Erythroblast (primary cell): ENCODE results near the gene CACNA1S.
A peak's percentile ranks its signal among the peaks of the same experiment; 100 is the strongest.

Experiments used
- DNase-seq, 2 experiments: peaks; one replicate each; lab custom pipeline; 2025; lab: John Stamatoyannopoulos, UW
- GATA1 ChIP-seq: IDR thresholded peaks from 2 replicates; pipeline ENCODE4 v1.6.1; 2011; ENCODE audit warnings: low read depth, mild to moderate bottlenecking, control low read depth, low read length, moderate library complexity
- POLR2A ChIP-seq: IDR thresholded peaks from 2 replicates; pipeline ENCODE4 v1.6.1; 2011; ENCODE audit warnings: mild to moderate bottlenecking, low read length

CACNA1S gene

GRCh38 chr1:201026234-201026633 is 86.0 kb downstream of the CACNA1S start:
- TF ChIP-seq GATA1, result no peak
- no peak for TF ChIP-seq POLR2A
- DNase-seq, result no peak

- no peak for TF ChIP-seq POLR2A
- TF ChIP-seq GATA1, result no peak
- no peak for DNase-seq
Measured at GRCh38 chr1:201025571-201026002, 86.6 kb downstream of the CACNA1S start.

- TF ChIP-seq POLR2A (no peak), GATA1 (no peak)
- DNase-seq, result no peak
Measured at GRCh38 chr1:201024625-201024998, 87.6 kb downstream of the CACNA1S start.

- DNase-seq, result no peak
- no peak for TF ChIP-seq POLR2A
- no peak for TF ChIP-seq GATA1
Measured at GRCh38 chr1:201023920-201024624, 88.2 kb downstream of the CACNA1S start.

- DNase-seq, result peak; percentile 44
- no peak for TF ChIP-seq POLR2A
- no peak for TF ChIP-seq GATA1
Measured at GRCh38 chr1:201023517-201023902, 88.7 kb downstream of the CACNA1S start, which contains the start of gene KIF21B. TSS of gene KIF21B (minus strand) at chr1:201023714. CDS start at chr1:201023383, 331 bp downstream.

- DNase-seq, result no peak
- TF ChIP-seq POLR2A, result peak; percentile 2
- no peak for TF ChIP-seq GATA1
Measured at GRCh38 chr1:201022820-201023516, 89.3 kb downstream of the CACNA1S start.

GRCh38 chr1:201022493-201022819 is 89.8 kb downstream of the CACNA1S start:
- DNase-seq, result no peak
- TF ChIP-seq POLR2A (peak; percentile 31), GATA1 (no peak)

- DNase-seq, result no peak
- TF ChIP-seq POLR2A (no peak), GATA1 (no peak)
Measured at GRCh38 chr1:201021630-201022492, 90.4 kb downstream of the CACNA1S start.

- TF ChIP-seq GATA1, result no peak
- no peak for TF ChIP-seq POLR2A
- DNase-seq, result peak in 1 of 2 experiments; percentile 19
Measured at GRCh38 chr1:201020721-201021629, 91.3 kb downstream of the CACNA1S start.

GRCh38 chr1:201020040-201020591 is 92.1 kb downstream of the CACNA1S start:
- no peak for DNase-seq
- TF ChIP-seq POLR2A, result no peak
- TF ChIP-seq GATA1, result no peak

GRCh38 chr1:201019321-201019977 is 92.8 kb downstream of the CACNA1S start:
- TF ChIP-seq POLR2A (peak; percentile 61), GATA1 (no peak)
- DNase-seq, result peak in 1 of 2 experiments; percentile 27

- DNase-seq, result no peak
Measured at GRCh38 chr1:201017828-201018163, 94.4 kb downstream of the CACNA1S start.

More at GRCh38 chr1:201017828-201018163, 94.4 kb downstream of the CACNA1S start:
- no peak for TF ChIP-seq POLR2A
- TF ChIP-seq GATA1, result no peak
